ENCODE data around the gene ENOX2.

DNA sequence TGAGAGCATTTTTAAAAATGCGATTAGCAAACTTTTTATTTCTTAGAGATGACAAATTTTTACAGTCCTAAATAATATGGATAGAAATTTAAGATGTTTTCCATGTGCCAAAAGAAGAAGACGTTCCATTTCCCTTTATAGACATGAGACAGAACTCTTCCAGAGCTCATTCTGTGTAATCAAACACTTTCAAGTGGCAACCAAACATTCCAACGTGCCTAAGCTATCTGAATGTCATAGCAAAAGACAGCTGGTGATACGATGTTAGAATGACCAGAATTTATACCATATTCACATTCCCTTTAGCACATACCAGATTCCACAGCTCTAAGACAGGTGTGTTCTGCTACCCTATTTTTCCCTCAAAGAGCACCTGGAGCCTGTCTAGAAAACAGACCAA, 133.2 kb downstream of the ENOX2 start:
- TF ChIP-seq, protein P1, sequence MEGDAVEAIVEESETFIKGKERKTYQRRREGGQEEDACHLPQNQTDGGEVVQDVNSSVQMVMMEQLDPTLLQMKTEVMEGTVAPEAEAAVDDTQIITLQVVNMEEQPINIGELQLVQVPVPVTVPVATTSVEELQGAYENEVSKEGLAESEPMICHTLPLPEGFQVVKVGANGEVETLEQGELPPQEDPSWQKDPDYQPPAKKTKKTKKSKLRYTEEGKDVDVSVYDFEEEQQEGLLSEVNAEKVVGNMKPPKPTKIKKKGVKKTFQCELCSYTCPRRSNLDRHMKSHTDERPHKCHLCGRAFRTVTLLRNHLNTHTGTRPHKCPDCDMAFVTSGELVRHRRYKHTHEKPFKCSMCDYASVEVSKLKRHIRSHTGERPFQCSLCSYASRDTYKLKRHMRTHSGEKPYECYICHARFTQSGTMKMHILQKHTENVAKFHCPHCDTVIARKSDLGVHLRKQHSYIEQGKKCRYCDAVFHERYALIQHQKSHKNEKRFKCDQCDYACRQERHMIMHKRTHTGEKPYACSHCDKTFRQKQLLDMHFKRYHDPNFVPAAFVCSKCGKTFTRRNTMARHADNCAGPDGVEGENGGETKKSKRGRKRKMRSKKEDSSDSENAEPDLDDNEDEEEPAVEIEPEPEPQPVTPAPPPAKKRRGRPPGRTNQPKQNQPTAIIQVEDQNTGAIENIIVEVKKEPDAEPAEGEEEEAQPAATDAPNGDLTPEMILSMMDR (IDR thresholded peaks at IDR 0.05) = no peak
- no peak for TF ChIP-seq POLR2A (IDR thresholded peaks at IDR 0.05)

Measured in testis (tissue), 2 donors.